H9 (cell line): Measurements from ENCODE around the gene ARHGDIA. TPM values are rescaled to one million over a fixed set of nuclear protein-coding genes. Genes with fewer than 3 reads are reported as not detected.
A peak's percentile ranks its signal among the peaks of the same experiment; 100 is the strongest.

Experiments
- DNase-seq: peaks from one replicate; pipeline ENCODE4 v3.0.0-alpha.2; 2017
- H2AFZ ChIP-seq: one replicate; pipeline ENCODE4 v1.6.1; 2013; ENCODE audit warnings: mild to moderate bottlenecking, low read length, control low read depth, moderate library complexity
- H2AK5ac ChIP-seq: 2 replicates; pipeline ENCODE4 v1.6.1; 2013; ENCODE audit warnings: low read length, control low read depth, mixed read lengths; ENCODE audit not compliant: insufficient read length
- H2BK120ac ChIP-seq: one replicate; pipeline ENCODE4 v1.6.1; 2013; ENCODE audit warnings: low read depth, mild to moderate bottlenecking, low read length, control low read depth, inconsistent platforms; ENCODE audit not compliant: poor library complexity, severe bottlenecking
- H2BK12ac ChIP-seq: 2 replicates; pipeline ENCODE4 v1.6.1; 2013; ENCODE audit warnings: low read length, control low read depth, mixed read lengths, low read depth; ENCODE audit not compliant: insufficient read length
- H2BK15ac ChIP-seq: 2 replicates; pipeline ENCODE4 v1.6.1; 2013; ENCODE audit warnings: low read depth, low read length, control low read depth
- H2BK20ac ChIP-seq: one replicate; pipeline ENCODE4 v1.6.1; 2013; ENCODE audit warnings: low read depth, mild to moderate bottlenecking, low read length, control low read depth, inconsistent platforms; ENCODE audit not compliant: poor library complexity, severe bottlenecking
- H2BK5ac ChIP-seq: 2 replicates; pipeline ENCODE4 v1.6.1; 2013; ENCODE audit warnings: low read length, control low read depth, mixed read lengths; ENCODE audit not compliant: insufficient read length
- H3K14ac ChIP-seq: 2 replicates; pipeline ENCODE4 v1.6.1; 2013; ENCODE audit warnings: low read length, control low read depth; ENCODE audit not compliant: insufficient read depth
- H3K18ac ChIP-seq: 2 replicates; pipeline ENCODE4 v1.6.1; 2013; ENCODE audit warnings: low read depth, mild to moderate bottlenecking, mixed read lengths, low read length, control low read depth; ENCODE audit not compliant: insufficient read length
- H3K23ac ChIP-seq: 2 replicates; pipeline ENCODE4 v1.6.1; 2013; ENCODE audit warnings: low read length, control low read depth, mixed read lengths, low read depth; ENCODE audit not compliant: insufficient read length
- H3K23me2 ChIP-seq: 2 replicates; pipeline ENCODE4 v1.6.1; 2013; ENCODE audit warnings: low read depth, mild to moderate bottlenecking, mixed read lengths, low read length, control low read depth; ENCODE audit not compliant: insufficient read length, poor library complexity, severe bottlenecking
- H3K27ac ChIP-seq: 2 replicates; pipeline ENCODE4 v1.5.1; 2013; ENCODE audit warnings: low read length, control low read depth, mixed read lengths, low read depth; ENCODE audit not compliant: insufficient read length
- H3K27me3 ChIP-seq: 2 replicates; pipeline ENCODE4 v1.6.1; 2013; ENCODE audit warnings: low read length, control low read depth, inconsistent platforms; ENCODE audit not compliant: insufficient read depth
- H3K4ac ChIP-seq: 2 replicates; pipeline ENCODE4 v1.6.1; 2013; ENCODE audit warnings: low read depth, mild to moderate bottlenecking, control low read depth, inconsistent platforms, low read length, moderate library complexity
- H3K4me1 ChIP-seq: 2 replicates; pipeline ENCODE4 v1.6.1; 2013; ENCODE audit warnings: low read length, control low read depth, inconsistent platforms; ENCODE audit not compliant: insufficient read depth
- H3K4me2 ChIP-seq: 2 replicates; pipeline ENCODE4 v1.6.1; 2013; ENCODE audit warnings: low read length, control low read depth, mixed read lengths; ENCODE audit not compliant: insufficient read length, insufficient read depth
- H3K56ac ChIP-seq: 2 replicates; pipeline ENCODE4 v1.6.1; 2013; ENCODE audit warnings: low read depth, mild to moderate bottlenecking, mixed read lengths, low read length, control low read depth; ENCODE audit not compliant: insufficient read length
- H3K79me1 ChIP-seq: 2 replicates; pipeline ENCODE4 v1.6.1; 2013; ENCODE audit warnings: low read depth, mild to moderate bottlenecking, moderate library complexity, low read length, control low read depth, inconsistent platforms; ENCODE audit not compliant: insufficient read depth, poor library complexity, severe bottlenecking
- H3K79me2 ChIP-seq: 2 replicates; pipeline ENCODE4 v1.6.1; 2013; ENCODE audit warnings: low read length, control low read depth, inconsistent platforms; ENCODE audit not compliant: insufficient read depth
- H3K9ac ChIP-seq: 2 replicates; pipeline ENCODE4 v1.6.1; 2013; ENCODE audit warnings: low read length, control low read depth, mixed read lengths; ENCODE audit not compliant: insufficient read length; ENCODE audit errors: extremely low read depth
- H3K9me3 ChIP-seq: one replicate; pipeline ENCODE4 v1.6.1; 2013; ENCODE audit warnings: low read depth, low read length, inconsistent platforms; ENCODE audit not compliant: control insufficient read depth
- H3T11ph ChIP-seq: one replicate; pipeline ENCODE4 v1.6.1; 2013; ENCODE audit warnings: mild to moderate bottlenecking, low read length, control low read depth, inconsistent platforms
- H4K20me1 ChIP-seq: one replicate; pipeline ENCODE4 v1.6.1; 2013; ENCODE audit not compliant: control insufficient read depth, insufficient read length, insufficient read depth
- H4K5ac ChIP-seq: 2 replicates; pipeline ENCODE4 v1.6.1; 2013; ENCODE audit warnings: low read depth, mild to moderate bottlenecking, mixed read lengths, low read length, control low read depth; ENCODE audit not compliant: insufficient read length
- H4K8ac ChIP-seq: replicated peaks from 2 replicates; pipeline ENCODE4 v1.6.1; 2013; ENCODE audit warnings: low read length, control low read depth, mixed read lengths, low read depth; ENCODE audit not compliant: insufficient read length
- H4K91ac ChIP-seq: 2 replicates; pipeline ENCODE4 v1.6.1; 2013; ENCODE audit warnings: low read depth, mild to moderate bottlenecking, moderate library complexity, mixed read lengths, low read length, control low read depth; ENCODE audit not compliant: insufficient read length
- H3K27ac Mint-ChIP-seq, 3 experiments: 2 replicates in 2 of 3; 3 replicates in 1 of 3; pipeline ENCODE4 v1.8.0; 2020 to 2021; ENCODE audit warnings: mixed read lengths in 3 of 3, mild to moderate bottlenecking in 1 of 3, moderate library complexity in 1 of 3
- H3K27me3 Mint-ChIP-seq: 2 replicates; pipeline ENCODE4 v1.8.0; 2021; ENCODE audit warnings: low read depth, mild to moderate bottlenecking, moderate library complexity, mixed read lengths
- H3K36me3 Mint-ChIP-seq, 3 experiments: 2 replicates in 2 of 3; 3 replicates in 1 of 3; pipeline ENCODE4 v1.8.0; 2020 to 2021; ENCODE audit warnings: low read depth in 3 of 3, mixed read lengths in 3 of 3; ENCODE audit not compliant: insufficient read depth in 1 of 3
- H3K4me1 Mint-ChIP-seq, 2 experiments: 2 replicates each; pipeline ENCODE4 v1.8.0; 2020; ENCODE audit warnings: mixed read lengths in 2 of 2
- H3K4me3 Mint-ChIP-seq, 2 experiments: 2 replicates in 1 of 2; 3 replicates in 1 of 2; pipeline ENCODE4 v1.8.0; 2020 to 2021; ENCODE audit warnings: mild to moderate bottlenecking in 2 of 2, mixed read lengths in 2 of 2, moderate library complexity in 1 of 2
- H3K9me3 Mint-ChIP-seq, 2 experiments: 2 replicates in 1 of 2; 3 replicates in 1 of 2; pipeline ENCODE4 v1.8.0; 2020; ENCODE audit warnings: mild to moderate bottlenecking in 2 of 2, mixed read lengths in 2 of 2, moderate library complexity in 1 of 2
- WGBS: extraction: QIAGEN DNeasy Blood & Tissue Kit; methylation state at CpG from one replicate; pipeline ENCODE4 v1.1.7; 2013; ENCODE audit warnings: missing lambda C conversion rate, low lambda C conversion rate, mixed read lengths; ENCODE audit not compliant: insufficient read length; ENCODE audit errors: extremely low coverage; 5-methylcytosine and 5-hydroxymethylcytosine counted together
- total RNA-seq: library from RNA; stranded (reverse); gene quantifications from 2 replicates; pipeline ENCODE4 v1.2.1, GENCODE V29; 2021
- TF ChIP-seq, protein P1 (sequence below): fragments of 200-600 bp; sonication (generic); conservative IDR thresholded peaks from 3 replicates; pipeline ENCODE4 v1.8.0; 2021; ENCODE audit warnings: antibody characterized with exemption, mild to moderate bottlenecking

Gene ARHGDIA
- total RNA-seq, 1 experiment from 2014 or later: 247 TPM

DNA sequence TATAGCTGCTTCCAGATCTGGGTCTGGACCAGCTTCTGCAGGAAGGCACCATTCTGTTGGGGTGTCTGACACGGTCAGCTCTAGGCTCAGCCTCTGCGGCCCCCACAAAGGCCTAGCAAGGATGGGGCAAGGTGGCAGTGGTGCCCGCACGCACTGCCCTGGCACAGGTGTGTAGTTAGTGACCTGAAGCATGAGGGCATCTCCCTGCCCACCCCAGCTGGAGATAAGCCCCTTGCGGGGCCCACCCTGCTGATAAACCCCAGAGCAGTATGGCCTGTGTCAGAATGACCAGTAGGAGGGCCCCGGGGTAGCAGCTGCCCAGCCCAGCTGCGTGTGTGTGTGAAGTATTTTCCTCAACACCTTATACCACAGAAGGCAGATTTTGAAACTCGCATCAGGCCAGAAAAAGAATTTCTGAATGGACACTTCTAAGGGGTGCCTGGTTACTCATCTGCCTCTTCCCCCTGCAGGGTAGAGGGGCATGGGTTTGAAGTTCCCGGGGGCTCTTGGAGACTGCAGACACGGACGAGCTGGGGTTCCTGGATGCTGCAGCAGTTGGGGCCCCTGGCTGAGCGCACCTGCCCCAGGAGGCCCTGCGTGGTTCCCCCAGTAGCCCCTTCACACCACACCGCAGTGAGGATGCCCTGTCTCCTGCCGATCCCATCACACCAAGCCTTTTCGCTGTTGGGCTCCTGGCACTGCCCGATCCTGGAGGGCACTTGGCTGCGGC, 4.5 kb downstream of the ARHGDIA start:
- TF ChIP-seq, protein P1, sequence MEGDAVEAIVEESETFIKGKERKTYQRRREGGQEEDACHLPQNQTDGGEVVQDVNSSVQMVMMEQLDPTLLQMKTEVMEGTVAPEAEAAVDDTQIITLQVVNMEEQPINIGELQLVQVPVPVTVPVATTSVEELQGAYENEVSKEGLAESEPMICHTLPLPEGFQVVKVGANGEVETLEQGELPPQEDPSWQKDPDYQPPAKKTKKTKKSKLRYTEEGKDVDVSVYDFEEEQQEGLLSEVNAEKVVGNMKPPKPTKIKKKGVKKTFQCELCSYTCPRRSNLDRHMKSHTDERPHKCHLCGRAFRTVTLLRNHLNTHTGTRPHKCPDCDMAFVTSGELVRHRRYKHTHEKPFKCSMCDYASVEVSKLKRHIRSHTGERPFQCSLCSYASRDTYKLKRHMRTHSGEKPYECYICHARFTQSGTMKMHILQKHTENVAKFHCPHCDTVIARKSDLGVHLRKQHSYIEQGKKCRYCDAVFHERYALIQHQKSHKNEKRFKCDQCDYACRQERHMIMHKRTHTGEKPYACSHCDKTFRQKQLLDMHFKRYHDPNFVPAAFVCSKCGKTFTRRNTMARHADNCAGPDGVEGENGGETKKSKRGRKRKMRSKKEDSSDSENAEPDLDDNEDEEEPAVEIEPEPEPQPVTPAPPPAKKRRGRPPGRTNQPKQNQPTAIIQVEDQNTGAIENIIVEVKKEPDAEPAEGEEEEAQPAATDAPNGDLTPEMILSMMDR: no peak
- Histone ChIP-seq H3K79me1 (peaks cover 2% of the 10 kb centered on the region), H3K27me3 (no peaks in the 10 kb centered on the region), H2BK20ac (no peak overlapping the region), H4K8ac (no peak overlapping the region), H3K23ac (no peak overlapping the region), H3K4me1 (no peaks in the 10 kb centered on the region), H3K79me2 (no peaks in the 10 kb centered on the region; the same call in 1 of the 2 replicates), H4K91ac (no peak overlapping the region), H4K5ac (no peak overlapping the region), H3K9me3 (no peaks in the 10 kb centered on the region), H2BK5ac (no peak overlapping the region), H4K20me1 (no peaks in the 10 kb centered on the region), H3K14ac (no peak overlapping the region; the same call in 1 of the 2 replicates), H2AK5ac (no peak overlapping the region), H2BK12ac (no peak overlapping the region), H3K4ac (no peak overlapping the region), H2BK120ac (no peak overlapping the region), H2BK15ac (no peak overlapping the region), H3K56ac (no peak overlapping the region), H3K9ac (no peak overlapping the region), H2AFZ (no peak overlapping the region), H3K27ac (no peak overlapping the region), H3K23me2 (peaks cover 8% of the 10 kb centered on the region), H3K4me2 (no peak overlapping the region), H3T11ph (no peak overlapping the region), H3K18ac (no peak overlapping the region)
- no peak overlapping the region for H3K4me3 Mint-ChIP-seq
- no peaks in the 10 kb centered on the region; a peak in 1 of 5 replicates for H3K9me3 Mint-ChIP-seq
- H3K27ac Mint-ChIP-seq: peak overlapping the region in 1 of 3 experiments; percentile 92; a peak in 1 of 7 replicates
- H3K27me3 Mint-ChIP-seq: no peaks in the 10 kb centered on the region; the same call in 1 of the 2 replicates
- no peak for DNase-seq
- H3K36me3 Mint-ChIP-seq: peaks cover 13 to 33% (median 32%) of the 10 kb centered on the region in 3 experiments; a peak in 6 of 7 replicates
- H3K4me1 Mint-ChIP-seq: peaks cover 21 to 37% of the 10 kb centered on the region in 2 experiments
- whole genome bisulfite sequencing: no CpG with 5 or more reads among the region's 18 CpGs
